ENCODE data around the gene TACC2. TPM values are rescaled to one million over a fixed set of nuclear protein-coding genes. Genes with fewer than 3 reads are reported as not detected.

The TACC2 gene
- total and polyA plus RNA-seq, 2 experiments from 2014 or later = 30.8 to 35.9 TPM

DNA sequence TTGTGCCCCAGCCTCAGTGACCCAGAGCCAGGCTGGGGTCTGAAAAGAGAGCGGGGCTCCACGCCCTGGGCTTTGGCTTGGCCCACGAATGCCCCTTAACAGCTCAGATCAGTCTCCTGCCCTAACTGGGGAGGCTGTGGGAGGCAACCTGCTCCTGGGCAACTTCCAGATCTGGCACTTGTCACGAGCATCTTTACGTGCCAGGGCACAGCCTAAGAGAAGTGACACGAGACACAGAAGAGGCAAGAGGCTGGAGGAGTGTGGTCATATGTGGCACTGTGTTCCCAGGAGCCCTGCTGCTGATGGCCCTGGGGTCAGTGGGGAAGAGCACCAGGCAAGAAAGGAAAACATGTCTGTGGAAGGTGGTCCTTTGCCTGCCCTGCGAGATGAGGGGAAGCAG is 184.4 kb downstream of the TACC2 start:
- Mint-ChIP-seq H3K4me1 (peaks cover 84% of the 10 kb centered on the region), H3K36me3 (ENCODE audit: low read depth) (peaks cover 7% of the 10 kb centered on the region; the same call in 2 of the 3 replicates), H3K27ac (no peak overlapping the region), H3K4me3 (no peak overlapping the region), H3K9me3 (no peaks in the 10 kb centered on the region), H3K27me3 (ENCODE audit: insufficient read depth, low read depth, poor library complexity) (peaks cover 9% of the 10 kb centered on the region)
- H4K20me1 ChIP-seq (replicated peaks; ENCODE audit: insufficient read depth) = peaks cover 26% of the 10 kb centered on the region
- H3K9me2 ChIP-seq (ENCODE audit: insufficient read depth) = no peaks in the 10 kb centered on the region
- no peak overlapping the region for H3K4me2 ChIP-seq
- ATAC-seq (no peak), DNase-seq (ENCODE audit: low spot score) (no peak)
- TF ChIP-seq STAT1 (IDR thresholded peaks at IDR 0.05; ENCODE audit: unreplicated experiment) (no peak), EZH2 (IDR thresholded peaks at IDR 0.05; ENCODE audit: low read depth, unreplicated experiment) (no peak), ZNF114 (CRISPR knock-in tag; IDR thresholded peaks at IDR 0.05) (no peak), ZNF462 (CRISPR knock-in tag; IDR thresholded peaks at IDR 0.05) (no peak), POLR2AphosphoS5 (IDR thresholded peaks at IDR 0.05; ENCODE audit: low read depth) (no peak)
- TF ChIP-seq, protein P1, sequence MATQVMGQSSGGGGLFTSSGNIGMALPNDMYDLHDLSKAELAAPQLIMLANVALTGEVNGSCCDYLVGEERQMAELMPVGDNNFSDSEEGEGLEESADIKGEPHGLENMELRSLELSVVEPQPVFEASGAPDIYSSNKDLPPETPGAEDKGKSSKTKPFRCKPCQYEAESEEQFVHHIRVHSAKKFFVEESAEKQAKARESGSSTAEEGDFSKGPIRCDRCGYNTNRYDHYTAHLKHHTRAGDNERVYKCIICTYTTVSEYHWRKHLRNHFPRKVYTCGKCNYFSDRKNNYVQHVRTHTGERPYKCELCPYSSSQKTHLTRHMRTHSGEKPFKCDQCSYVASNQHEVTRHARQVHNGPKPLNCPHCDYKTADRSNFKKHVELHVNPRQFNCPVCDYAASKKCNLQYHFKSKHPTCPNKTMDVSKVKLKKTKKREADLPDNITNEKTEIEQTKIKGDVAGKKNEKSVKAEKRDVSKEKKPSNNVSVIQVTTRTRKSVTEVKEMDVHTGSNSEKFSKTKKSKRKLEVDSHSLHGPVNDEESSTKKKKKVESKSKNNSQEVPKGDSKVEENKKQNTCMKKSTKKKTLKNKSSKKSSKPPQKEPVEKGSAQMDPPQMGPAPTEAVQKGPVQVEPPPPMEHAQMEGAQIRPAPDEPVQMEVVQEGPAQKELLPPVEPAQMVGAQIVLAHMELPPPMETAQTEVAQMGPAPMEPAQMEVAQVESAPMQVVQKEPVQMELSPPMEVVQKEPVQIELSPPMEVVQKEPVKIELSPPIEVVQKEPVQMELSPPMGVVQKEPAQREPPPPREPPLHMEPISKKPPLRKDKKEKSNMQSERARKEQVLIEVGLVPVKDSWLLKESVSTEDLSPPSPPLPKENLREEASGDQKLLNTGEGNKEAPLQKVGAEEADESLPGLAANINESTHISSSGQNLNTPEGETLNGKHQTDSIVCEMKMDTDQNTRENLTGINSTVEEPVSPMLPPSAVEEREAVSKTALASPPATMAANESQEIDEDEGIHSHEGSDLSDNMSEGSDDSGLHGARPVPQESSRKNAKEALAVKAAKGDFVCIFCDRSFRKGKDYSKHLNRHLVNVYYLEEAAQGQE (IDR thresholded peaks at IDR 0.05; ENCODE audit: unreplicated experiment) = no peak
- H3K79me2 ChIP-seq (replicated peaks; ENCODE audit: insufficient read depth) = peaks cover 95% of the 10 kb centered on the region
- H3K4me1 ChIP-seq (ENCODE audit: insufficient read depth) = peaks cover 76% of the 10 kb centered on the region
- H3K27ac ChIP-seq (ENCODE audit: low read depth) = no peak overlapping the region
- no peak overlapping the region for H3K4me3 ChIP-seq
- no peaks in the 10 kb centered on the region for H3F3A ChIP-seq (replicated peaks; ENCODE audit: low read depth)
- no peaks in the 10 kb centered on the region for H3K36me3 ChIP-seq (ENCODE audit: insufficient read depth)
- H2AFZ ChIP-seq = no peak overlapping the region
- no peaks in the 10 kb centered on the region for H3K27me3 ChIP-seq (ENCODE audit: insufficient read depth)
